CD14-positive monocyte (primary cell): ENCODE results near the gene SPRN. TPM values are rescaled to one million over a fixed set of nuclear protein-coding genes. Genes with fewer than 3 reads are reported as not detected.
"Not testable (repeated sequence)": the region's sequence is repeated elsewhere in the genome, so short reads cannot be mapped to it uniquely, and the experiment has no call there.

Experiments used
- DNase-seq, 3 donors: peaks; one replicate each; pipeline ENCODE4 v3.0.0-alpha.2; 2011 to 2022
- H2AFZ ChIP-seq: 2 replicates; pipeline ENCODE4 v1.6.0; 2012; ENCODE audit warnings: mild to moderate bottlenecking, low read depth, low read length, inconsistent platforms; ENCODE audit not compliant: insufficient read depth, poor library complexity, severe bottlenecking
- H3K27ac ChIP-seq, 2 donors: 1 replicate in 1 of 2; 2 replicates in 1 of 2; pipeline ENCODE4 v1.5.1; 2012 to 2013; ENCODE audit warnings: low read length in 2 of 2, control low read depth in 1 of 2, inconsistent platforms in 1 of 2, low read depth in 1 of 2, mild to moderate bottlenecking in 1 of 2
- H3K27me3 ChIP-seq, 2 donors: one replicate each; pipeline versions ENCODE4 v1.6.0 to v1.6.1; 2011 to 2013; ENCODE audit warnings: low read length in 2 of 2; ENCODE audit not compliant: control insufficient read depth in 2 of 2, insufficient read depth in 2 of 2
- H3K36me3 ChIP-seq, 2 donors: replicated peaks in 1 of 2; 1 replicate in 1 of 2; 2 replicates in 1 of 2; pipeline versions ENCODE4 v1.5.1 to v1.6.1; 2012 to 2013; ENCODE audit warnings: low read length in 2 of 2, control low read depth in 1 of 2, inconsistent platforms in 1 of 2, mild to moderate bottlenecking in 1 of 2; ENCODE audit not compliant: insufficient read depth in 2 of 2, control insufficient read depth in 1 of 2
- H3K4me1 ChIP-seq, 2 donors: 1 replicate in 1 of 2; 2 replicates in 1 of 2; pipeline versions ENCODE4 v1.5.1 to v1.6.1; 2012 to 2013; ENCODE audit warnings: low read length in 2 of 2, control low read depth in 1 of 2, inconsistent platforms in 1 of 2, mild to moderate bottlenecking in 1 of 2, moderate library complexity in 1 of 2; ENCODE audit not compliant: insufficient read depth in 2 of 2, control insufficient read depth in 1 of 2
- H3K4me2 ChIP-seq: replicated peaks from 2 replicates; pipeline ENCODE3; 2012; ENCODE audit warnings: low read length, moderate library complexity, mild to moderate bottlenecking; ENCODE audit not compliant: poor library complexity, severe bottlenecking; ENCODE audit errors: extremely low read depth
- H3K4me3 ChIP-seq, 3 experiments: fragments of 200-600 bp in 1 of 3; sonication (generic) in 1 of 3; replicated peaks in 1 of 3; 1 replicate in 2 of 3; 2 replicates in 1 of 3; pipeline ENCODE4 v1.5.1; 2011 to 2013; ENCODE audit warnings: low read length in 3 of 3, mild to moderate bottlenecking in 3 of 3, control low read depth in 2 of 3, low read depth in 2 of 3, inconsistent platforms in 1 of 3, moderate library complexity in 1 of 3
- H3K79me2 ChIP-seq: 2 replicates; pipeline ENCODE4 v1.6.0; 2012; ENCODE audit warnings: mild to moderate bottlenecking, control low read depth, inconsistent platforms, low read length, moderate library complexity; ENCODE audit not compliant: insufficient read depth
- H3K9ac ChIP-seq: 2 replicates; pipeline ENCODE4 v1.6.0; 2017; ENCODE audit warnings: low read length, mild to moderate bottlenecking; ENCODE audit not compliant: insufficient read depth, poor library complexity, severe bottlenecking
- H3K9me3 ChIP-seq, 2 donors: replicated peaks in 1 of 2; 1 replicate in 1 of 2; 2 replicates in 1 of 2; pipeline versions ENCODE4 v1.5.1 to v1.6.1; 2012 to 2013; ENCODE audit warnings: low read length in 2 of 2, control low read depth in 1 of 2; ENCODE audit not compliant: control insufficient read depth in 1 of 2, insufficient read depth in 1 of 2
- H4K20me1 ChIP-seq: 2 replicates; pipeline ENCODE4 v1.6.0; 2012; ENCODE audit warnings: mild to moderate bottlenecking, low read length, control low read depth, moderate library complexity; ENCODE audit not compliant: insufficient read depth
- H3K27ac Mint-ChIP-seq, 7 donors: one replicate each; pipeline ENCODE4 v1.8.0; 2020; ENCODE audit warnings: mild to moderate bottlenecking in 7 of 7, mixed read lengths in 7 of 7, moderate library complexity in 6 of 7, inconsistent platforms in 2 of 7
- H3K27me3 Mint-ChIP-seq, 3 donors: one replicate each; pipeline ENCODE4 v1.8.0; 2021 to 2022; ENCODE audit warnings: low read depth in 3 of 3, mild to moderate bottlenecking in 3 of 3, mixed read lengths in 3 of 3, moderate library complexity in 3 of 3, inconsistent platforms in 1 of 3
- H3K36me3 Mint-ChIP-seq, 2 donors: one replicate each; pipeline ENCODE4 v1.8.0; 2020; ENCODE audit warnings: mixed read lengths in 2 of 2, inconsistent platforms in 1 of 2, mild to moderate bottlenecking in 1 of 2
- H3K4me1 Mint-ChIP-seq: one replicate; pipeline ENCODE4 v1.8.0; 2020; ENCODE audit warnings: mild to moderate bottlenecking, mixed read lengths
- H3K4me3 Mint-ChIP-seq, 2 donors: one replicate each; pipeline ENCODE4 v1.8.0; 2020; ENCODE audit warnings: mild to moderate bottlenecking in 2 of 2, mixed read lengths in 2 of 2, moderate library complexity in 1 of 2
- H3K9me3 Mint-ChIP-seq, 7 donors: one replicate each; pipeline ENCODE4 v1.8.0; 2020 to 2022; ENCODE audit warnings: mixed read lengths in 7 of 7, mild to moderate bottlenecking in 6 of 7, moderate library complexity in 6 of 7, inconsistent platforms in 2 of 7
- CTCF ChIP-seq: fragments of 200-600 bp; IDR thresholded peaks from one replicate; pipeline ENCODE4 v1.8.0; 2022; ENCODE audit warnings: antibody characterized with exemption, mild to moderate bottlenecking
- WGBS: methylation state at CpG from one replicate; pipeline ENCODE4 v1.1.5; 2013; ENCODE audit warnings: missing lambda C conversion rate; ENCODE audit not compliant: insufficient coverage; 5-methylcytosine and 5-hydroxymethylcytosine counted together
- intact Hi-C, 2 donors: fragments of 100-400 bp; cut with micrococcal nuclease; formaldehyde crosslinking; loops; one replicate each; pipeline versions ENCODE4 v1.15.0 to v1.15.1; 2023
- polyA plus RNA-seq, 3 donors: library from polyadenylated mRNA; depleted of rRNA in 1 of 3; unstranded in 2 of 3; stranded (reverse) in 1 of 3; fragments of 300-500 nt in 2 of 3; fragments of >200 nt in 1 of 3; fragmentation: Illumina TruSeq in 2 of 3; gene quantifications; 1 replicate in 2 of 3; 2 replicates in 1 of 3; pipeline ENCODE4 v1.2.3, GENCODE V29; 2012 to 2021

SPRN gene
- polyA plus RNA-seq, 3 donors = not detected

- peaks cover 19 to 29% of the 10 kb centered on the region in 2 donors for H3K9me3 ChIP-seq
- no peaks in the 10 kb centered on the region for H3K27me3 ChIP-seq
- intact Hi-C loops = no loop called here
- H3K79me2 ChIP-seq = no peaks in the 10 kb centered on the region
- peaks cover 8 to 13% of the 10 kb centered on the region in 2 donors for H3K4me1 ChIP-seq
- no peak for TF ChIP-seq CTCF
- Mint-ChIP-seq H3K9me3 (peaks cover 19 to 23% (median 22%) of the 10 kb centered on the region in 7 donors), H3K27me3 (peaks cover 5 to 11% (median 9%) of the 10 kb centered on the region in 3 donors), H3K4me3 (no peak overlapping the region), H3K27ac (peak overlapping the region in 1 of 7 donors; percentile 41), H3K4me1 (peaks cover 14% of the 10 kb centered on the region), H3K36me3 (no peaks in the 10 kb centered on the region)
- no peak overlapping the region for H2AFZ ChIP-seq
- H3K36me3 ChIP-seq = no peaks in the 10 kb centered on the region
- no peak overlapping the region for H3K4me3 ChIP-seq
- H4K20me1 ChIP-seq = no peaks in the 10 kb centered on the region
- H3K27ac ChIP-seq = no peak overlapping the region
- no peak overlapping the region for H3K9ac ChIP-seq
- DNase-seq = peak in 1 of 3 donors; percentile 28
- WGBS = 49% methylated on average over 21 of the region's 23 CpGs
- no peak overlapping the region for H3K4me2 ChIP-seq
Measured at GRCh38 chr10:133442191-133442966, 18.0 kb upstream of the SPRN start.

DNA sequence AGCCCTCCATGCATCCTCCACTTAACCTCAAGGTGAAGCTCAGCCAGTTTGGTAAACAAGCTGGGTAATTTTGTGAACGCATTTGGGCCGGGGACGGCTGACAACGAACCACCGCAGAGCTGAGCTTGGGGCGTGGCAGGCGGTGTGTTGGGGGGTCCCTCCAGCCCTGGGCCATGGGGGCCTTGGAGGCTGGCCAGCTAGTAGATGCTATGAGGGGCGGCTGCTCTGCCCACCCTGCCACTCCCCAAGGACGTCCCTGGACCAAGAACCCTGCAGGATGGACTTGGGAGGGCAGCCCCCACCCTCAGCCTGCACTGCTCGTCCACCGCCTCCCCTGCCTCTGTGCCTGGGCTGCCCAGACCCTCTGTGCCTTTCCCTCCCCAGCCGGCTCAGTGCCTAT, 17.4 kb upstream of the SPRN start:
- H3K27me3 ChIP-seq = no peaks in the 10 kb centered on the region
- no peak overlapping the region for H3K4me2 ChIP-seq
- H3K4me1 Mint-ChIP-seq = peaks cover 14% of the 10 kb centered on the region
- peaks cover 8 to 13% of the 10 kb centered on the region in 2 donors for H3K4me1 ChIP-seq
- DNase-seq = peak in 1 of 3 donors; percentile 2
- H3K79me2 ChIP-seq = no peaks in the 10 kb centered on the region
- no peak overlapping the region for H2AFZ ChIP-seq
- intact Hi-C loops = no loop called here
- peaks cover 7 to 15% (median 13%) of the 10 kb centered on the region in 3 donors for H3K27me3 Mint-ChIP-seq
- H3K27ac Mint-ChIP-seq = peak overlapping the region in 1 of 7 donors; percentile 1
- no peak overlapping the region for H3K27ac ChIP-seq
- no peaks in the 10 kb centered on the region for H3K36me3 Mint-ChIP-seq
- WGBS = 63% methylated on average over 5 of the region's 12 CpGs
- peaks cover 14 to 18% (median 16%) of the 10 kb centered on the region in 7 donors for H3K9me3 Mint-ChIP-seq
- TF ChIP-seq CTCF = no peak
- H3K4me3 Mint-ChIP-seq = no peak overlapping the region
- H4K20me1 ChIP-seq = no peaks in the 10 kb centered on the region
- H3K36me3 ChIP-seq = no peaks in the 10 kb centered on the region
- peaks cover 13 to 23% of the 10 kb centered on the region in 2 donors for H3K9me3 ChIP-seq
- H3K4me3 ChIP-seq = no peak overlapping the region
- no peak overlapping the region for H3K9ac ChIP-seq

DNA sequence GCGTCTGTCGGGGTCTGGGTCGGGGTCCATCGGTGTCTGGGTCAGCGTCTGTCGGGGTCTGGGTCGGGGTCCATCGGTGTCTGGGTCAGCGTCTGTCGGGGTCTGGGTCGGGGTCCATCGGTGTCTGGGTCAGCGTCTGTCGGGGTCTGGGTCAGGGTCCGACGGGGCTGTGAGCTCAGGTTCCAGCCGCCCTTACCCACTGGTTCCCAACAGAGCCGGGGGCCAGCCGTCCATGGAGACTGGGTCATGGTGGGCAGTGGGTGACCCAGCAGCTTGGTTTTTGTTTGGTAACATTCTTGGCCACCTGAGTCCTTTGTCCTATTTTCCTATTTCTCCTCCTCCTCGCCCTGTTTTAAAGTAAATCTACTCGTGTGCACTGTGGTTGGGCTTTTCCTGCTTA, 16.9 kb upstream of the SPRN start:
- H3K27ac ChIP-seq, H3K4me3 ChIP-seq, H3K4me2 ChIP-seq, intact Hi-C loops, H3K9ac ChIP-seq, H3K79me2 ChIP-seq, H3K36me3 Mint-ChIP-seq, H3K4me3 Mint-ChIP-seq, H3K27me3 ChIP-seq, H2AFZ ChIP-seq, H4K20me1 ChIP-seq, H3K36me3 ChIP-seq, DNase-seq: not testable (repeated sequence)
- Mint-ChIP-seq H3K4me1 (peaks cover 14% of the 10 kb centered on the region), H3K27me3 (peaks cover 6 to 19% (median 14%) of the 10 kb centered on the region in 3 donors), H3K27ac (peak overlapping the region in 1 of 7 donors; percentile 1), H3K9me3 (peaks cover 10 to 15% (median 12%) of the 10 kb centered on the region in 7 donors)
- Histone ChIP-seq H3K9me3 (peaks cover 9 to 19% of the 10 kb centered on the region in 2 donors), H3K4me1 (peaks cover 8 to 13% of the 10 kb centered on the region in 2 donors)
- 77% methylated on average over 3 of the region's 21 CpGs for whole genome bisulfite sequencing
